Adrenal gland (tissue), 12 donors: Measurements from ENCODE around the gene XRCC5. TPM values are rescaled to one million over a fixed set of nuclear protein-coding genes. Genes with fewer than 3 reads are reported as not detected.

Source experiments
- DNase-seq, 7 donors: peaks; one replicate each; pipeline ENCODE4 v3.0.0-alpha.2; 2019 to 2020
- H3K27ac ChIP-seq, 5 donors: fragments of 200-600 bp; sonication (generic) in 4 of 5; 1 replicate in 3 of 5; 2 replicates in 2 of 5; pipeline versions ENCODE4 v1.5.1 to v1.8.0; 2016 to 2020; ENCODE audit warnings: mild to moderate bottlenecking in 1 of 5
- H3K27me3 ChIP-seq: fragments of 200-600 bp; 2 replicates; pipeline ENCODE4 v1.8.0; 2021
- H3K36me3 ChIP-seq, 2 donors: fragments of 200-600 bp; replicated peaks in 1 of 2; 1 replicate in 1 of 2; 2 replicates in 1 of 2; pipeline versions ENCODE4 v1.5.1 to v1.8.0; 2018 to 2022
- H3K4me1 ChIP-seq, 2 donors: fragments of 200-600 bp; replicated peaks in 1 of 2; 1 replicate in 1 of 2; 2 replicates in 1 of 2; pipeline versions ENCODE4 v1.5.1 to v1.8.0; 2018 to 2021
- H3K4me3 ChIP-seq, 4 donors: fragments of 200-600 bp; sonication (generic) in 3 of 4; one replicate each; pipeline ENCODE4 v1.5.1; 2016 to 2018
- H3K9me3 ChIP-seq, 3 donors: fragments of 200-600 bp; sonication (generic) in 1 of 3; replicated peaks in 1 of 3; 1 replicate in 2 of 3; 2 replicates in 1 of 3; pipeline versions ENCODE4 v1.5.1 to v1.8.0; 2016 to 2021
- CTCF ChIP-seq, 6 experiments: fragments of 450-650 bp in 4 of 6; fragments of 200-600 bp in 2 of 6; sonication (generic) in 1 of 6; IDR thresholded peaks; 1 replicate in 5 of 6; 2 replicates in 1 of 6; pipeline versions ENCODE4 v1.5.1 to v1.8.0; 2016 to 2021; ENCODE audit warnings: antibody characterized with exemption in 6 of 6, mild to moderate bottlenecking in 2 of 6, moderate library complexity in 1 of 6
- POLR2A ChIP-seq, 2 donors: fragments of 450-650 bp; IDR thresholded peaks; one replicate each; pipeline ENCODE4 v1.6.1; 2017; ENCODE audit warnings: antibody characterized with exemption in 2 of 2, mild to moderate bottlenecking in 2 of 2, moderate library complexity in 1 of 2
- WGBS, 4 donors: extraction: QIAGEN DNeasy Blood & Tissue Kit in 2 of 4; methylation state at CpG; one replicate each; pipeline versions ENCODE4 v1.1.5 to v1.1.7; 2013 to 2017; 5-methylcytosine and 5-hydroxymethylcytosine counted together
- intact Hi-C, 2 donors: fragments of 100-400 bp; cut with DNase I; formaldehyde crosslinking; loops; one replicate each; pipeline versions ENCODE4 v1.14.1 to v1.15.0; 2022 to 2023
- polyA plus RNA-seq, 3 donors: library from polyadenylated mRNA; stranded (reverse); fragments of 200-250 nt in 2 of 3; fragments of 350-450 nt in 1 of 3; fragmentation: Illumina TruSeq in 1 of 3; extraction: RNeasy Lipid Tissue Mini Kit (QIAGEN cat#74804) in 1 of 3; gene quantifications; one replicate each; pipeline ENCODE4 v1.2.3, GENCODE V29; 2013 to 2014
- total RNA-seq, 9 donors: library from RNA; depleted of rRNA in 4 of 9; stranded (reverse); fragments of >200 nt in 4 of 9; fragments of 120-200 nt in 1 of 9; fragmentation: NEBNext Ultra II Directional in 1 of 9; extraction: Animal tissue kit (Norgen Biotek cat#: 25700) in 1 of 9; gene quantifications; one replicate each; pipeline versions ENCODE4 v1.1.0 to v1.2.4, GENCODE V29; 2013 to 2023
- donor health status: healthy with polysubstance abuse.
- donor health status: Bipolar disorder and iron deficiency.
- donor health status: DM: yes; HTN: yes; CAD: no.
- donor health status: DM: no; HTN: no; CAD: no.
- donor health status: DM: no; HTN: no; CAD: no.
- donor health status: DM: yes; HTN: yes; CAD: no.

XRCC5 gene
- total and polyA plus RNA-seq, 12 donors, result 58.4 to 224 (median 158) TPM

DNA sequence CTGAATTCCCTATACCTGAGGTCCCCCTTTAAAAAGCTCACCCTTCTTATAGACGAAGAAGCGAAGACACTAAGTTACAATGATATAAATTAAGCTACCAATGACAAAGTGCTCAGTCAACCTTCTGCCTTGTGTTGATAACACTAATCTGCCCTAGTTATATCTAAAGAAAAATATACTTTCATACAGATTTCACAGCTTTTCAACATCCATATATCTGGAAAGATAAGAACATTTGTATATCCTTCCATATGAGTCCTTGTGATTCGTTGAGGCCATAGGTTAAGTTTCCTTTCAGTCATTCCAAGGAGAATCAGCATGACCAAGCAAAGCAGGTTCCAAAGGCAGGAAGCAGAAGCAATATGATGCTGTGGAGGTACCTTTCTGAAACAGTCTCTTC is 46.8 kb downstream of the XRCC5 start:
- H3K4me3 ChIP-seq, result no peak overlapping the region
- H3K27me3 ChIP-seq, result no peaks in the 10 kb centered on the region
- DNase-seq, result no peak
- WGBS, 4 donors, result 71 to 88% (median 79%) methylated on average over 3 of the region's 3 CpGs
- no peaks in the 10 kb centered on the region for H3K9me3 ChIP-seq
- peaks cover 10 to 19% of the 10 kb centered on the region in 2 donors for H3K4me1 ChIP-seq
- H3K36me3 ChIP-seq, result peaks cover 0 to 61% of the 10 kb centered on the region in 2 donors
- TF ChIP-seq POLR2A (IDR thresholded peaks at IDR 0.05) (no peak), CTCF (IDR thresholded peaks at IDR 0.05) (no peak)
- intact Hi-C loops, result no loop called here
- no peak overlapping the region for H3K27ac ChIP-seq

GRCh38 chr2:216156822-216157221 is 47.7 kb downstream of the XRCC5 start:
- Histone ChIP-seq H3K36me3 (peaks cover 2 to 61% of the 10 kb centered on the region in 2 donors), H3K4me3 (no peak overlapping the region), H3K4me1 (peaks cover 10 to 19% of the 10 kb centered on the region in 2 donors), H3K27ac (no peak overlapping the region), H3K9me3 (no peaks in the 10 kb centered on the region), H3K27me3 (no peaks in the 10 kb centered on the region)
- 95 to 97% (median 96%) methylated on average over 13 of the region's 13 CpGs for WGBS, 4 donors
- TF ChIP-seq POLR2A (IDR thresholded peaks at IDR 0.05) (no peak), CTCF (IDR thresholded peaks at IDR 0.05) (no peak)
- intact Hi-C loops, result no loop called here
- no peak for DNase-seq

GRCh38 chr2:216159144-216159543 is 50.0 kb downstream of the XRCC5 start:
- Histone ChIP-seq H3K36me3 (peaks cover 2 to 64% of the 10 kb centered on the region in 2 donors), H3K9me3 (no peaks in the 10 kb centered on the region), H3K27me3 (no peaks in the 10 kb centered on the region), H3K4me1 (peaks cover 10 to 19% of the 10 kb centered on the region in 2 donors), H3K4me3 (no peak overlapping the region), H3K27ac (peak overlapping the region in 1 of 5 donors; percentile 46)
- intact Hi-C loops, result no loop called here
- DNase-seq, result no peak
- TF ChIP-seq CTCF (IDR thresholded peaks at IDR 0.05) (no peak), POLR2A (IDR thresholded peaks at IDR 0.05) (no peak)
- 67 to 78% (median 74%) methylated on average over 2 of the region's 2 CpGs for WGBS, 4 donors

GRCh38 chr2:216159646-216160045 is 50.5 kb downstream of the XRCC5 start:
- Histone ChIP-seq H3K9me3 (no peaks in the 10 kb centered on the region), H3K27me3 (no peaks in the 10 kb centered on the region), H3K4me3 (no peak overlapping the region), H3K36me3 (peaks cover 2 to 64% of the 10 kb centered on the region in 2 donors), H3K4me1 (peaks cover 10 to 19% of the 10 kb centered on the region in 2 donors), H3K27ac (peak overlapping the region in 1 of 5 donors; percentile 46)
- TF ChIP-seq POLR2A (IDR thresholded peaks at IDR 0.05), result no peak
- intact Hi-C loops, result no loop called here
- peak in 5 of 7 donors; percentile 37 to 62 (median 46) for DNase-seq
- 30 to 44% (median 34%) methylated on average over 1 of the region's 1 CpG for WGBS, 4 donors

- peaks cover 10 to 19% of the 10 kb centered on the region in 2 donors for H3K4me1 ChIP-seq
- H3K36me3 ChIP-seq, result peaks cover 2 to 65% of the 10 kb centered on the region in 2 donors
- intact Hi-C loops, result no loop called here
- DNase-seq, result no peak
- no peaks in the 10 kb centered on the region for H3K9me3 ChIP-seq
- H3K27ac ChIP-seq, result no peak overlapping the region
- TF ChIP-seq CTCF (IDR thresholded peaks at IDR 0.05) (no peak), POLR2A (IDR thresholded peaks at IDR 0.05) (no peak)
- H3K4me3 ChIP-seq, result no peak overlapping the region
- no peaks in the 10 kb centered on the region for H3K27me3 ChIP-seq
- WGBS, 4 donors, result 90 to 95% (median 93%) methylated on average over 4 of the region's 4 CpGs
These were observed 51.6 kb downstream of the XRCC5 start for GRCh38 chr2:216160786-216161185.
